Activated naive CD8-positive, alpha-beta T cell treated with anti-CD3 and anti-CD28 coated beads, Interleukin-2, amount 10 ng/mL, durations not matched to agents 7 days and 5 days (primary cell): ENCODE data around the gene HIPK2. TPM values are rescaled to one million over a fixed set of nuclear protein-coding genes. Genes with fewer than 3 reads are reported as not detected.
A peak's percentile ranks its signal among the peaks of the same experiment; 100 is the strongest.

Experiments
- ATAC-seq: fragments of 150-1000 bp; cut with Tn5 transposase; one replicate; pipeline ENCODE4 v1.10.0; 2021; ENCODE audit warnings: low read depth, moderate library complexity
- POLR2A ChIA-PET: fragments of 350-600 bp; sonication (Branson Sonifier 250); formaldehyde crosslinking; loops from one replicate; lab custom pipeline; 2021; ENCODE audit warnings: antibody characterized with exemption; lab: Charles Lee
- DNase-seq: peaks from one replicate; pipeline ENCODE4 v3.0.0; 2021
- H3K27ac Mint-ChIP-seq: one replicate; pipeline ENCODE4 v1.8.0; 2022; ENCODE audit warnings: mild to moderate bottlenecking, mixed read lengths
- H3K27me3 Mint-ChIP-seq: one replicate; pipeline ENCODE4 v1.8.0; 2022; ENCODE audit warnings: mild to moderate bottlenecking, moderate library complexity, mixed read lengths
- H3K36me3 Mint-ChIP-seq: one replicate; pipeline ENCODE4 v1.8.0; 2021; ENCODE audit warnings: mild to moderate bottlenecking, mixed read lengths
- H3K4me1 Mint-ChIP-seq: one replicate; pipeline ENCODE4 v1.8.0; 2021; ENCODE audit warnings: mixed read lengths
- H3K4me3 Mint-ChIP-seq: one replicate; pipeline ENCODE4 v1.8.0; 2022; ENCODE audit warnings: mild to moderate bottlenecking, moderate library complexity, mixed read lengths
- H3K9me3 Mint-ChIP-seq: one replicate; pipeline ENCODE4 v1.8.0; 2021; ENCODE audit warnings: mixed read lengths
- total RNA-seq, 2 experiments: library from RNA; stranded (reverse); gene quantifications; one replicate each; pipeline ENCODE4 v1.2.3, GENCODE V29; 2021

HIPK2 gene
- total RNA-seq, 2 experiments from 2014 or later = 18.4 to 19.5 TPM

DNA sequence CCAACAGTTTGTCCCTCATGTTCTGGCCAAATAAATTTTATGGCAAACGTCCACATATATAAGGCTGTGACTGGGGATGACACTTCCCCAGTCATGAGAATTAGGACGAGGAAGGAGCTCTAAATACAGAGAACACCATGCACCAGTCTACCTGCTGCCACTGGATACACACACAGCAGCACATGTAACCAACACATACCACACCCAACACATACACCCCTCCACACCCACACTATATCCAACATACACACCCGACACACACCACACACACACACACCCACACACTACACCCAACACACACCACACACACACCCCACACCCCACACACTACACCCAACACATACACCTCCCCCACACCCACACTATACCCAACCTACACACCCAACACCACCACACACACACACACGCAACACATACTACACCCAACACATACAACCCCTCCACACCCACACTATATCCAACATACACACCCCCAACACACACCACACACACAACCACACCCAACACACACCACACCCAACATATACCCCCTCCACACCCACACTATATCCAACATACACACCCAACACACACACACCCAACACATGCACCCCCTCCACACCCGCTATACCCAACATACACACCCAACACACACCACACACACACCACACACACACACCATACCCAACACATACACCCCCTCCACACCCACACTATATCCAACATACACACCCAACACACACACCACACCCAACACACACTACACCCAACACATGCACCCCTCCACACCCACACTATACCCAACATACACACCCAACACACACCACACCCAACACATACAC lies 74.1 kb downstream of the HIPK2 start:
- POLR2A ChIA-PET = no interaction called here
- no peaks in the 10 kb centered on the region for H3K4me1 Mint-ChIP-seq
- DNase-seq = no peak
- no peak for ATAC-seq
- no peaks in the 10 kb centered on the region for H3K9me3 Mint-ChIP-seq
- H3K36me3 Mint-ChIP-seq = no peaks in the 10 kb centered on the region
- H3K4me3 Mint-ChIP-seq = no peak overlapping the region
- H3K27ac Mint-ChIP-seq = no peak overlapping the region
- no peaks in the 10 kb centered on the region for H3K27me3 Mint-ChIP-seq

- peaks cover 4% of the 10 kb centered on the region for H3K36me3 Mint-ChIP-seq
- H3K4me3 Mint-ChIP-seq = no peak overlapping the region
- POLR2A ChIA-PET = no interaction called here
- H3K27me3 Mint-ChIP-seq = no peaks in the 10 kb centered on the region
- no peak for ATAC-seq
- DNase-seq = no peak
- no peak overlapping the region for H3K27ac Mint-ChIP-seq
- no peaks in the 10 kb centered on the region for H3K4me1 Mint-ChIP-seq
- H3K9me3 Mint-ChIP-seq = no peaks in the 10 kb centered on the region
Measured at GRCh38 chr7:139702811-139703486, 74.8 kb downstream of the HIPK2 start.

GRCh38 chr7:139702313-139702731 lies 75.5 kb downstream of the HIPK2 start:
- Mint-ChIP-seq H3K27me3 (no peaks in the 10 kb centered on the region), H3K4me1 (peaks cover under 1% of the 10 kb centered on the region), H3K27ac (no peak overlapping the region), H3K4me3 (no peak overlapping the region), H3K9me3 (no peaks in the 10 kb centered on the region), H3K36me3 (peaks cover 5% of the 10 kb centered on the region)
- ATAC-seq = no peak
- DNase-seq = no peak
- POLR2A ChIA-PET = no interaction called here

GRCh38 chr7:139701908-139702307 lies 75.9 kb downstream of the HIPK2 start:
- H3K27me3 Mint-ChIP-seq = no peaks in the 10 kb centered on the region
- no peak overlapping the region for H3K27ac Mint-ChIP-seq
- POLR2A ChIA-PET = no interaction called here

DNA sequence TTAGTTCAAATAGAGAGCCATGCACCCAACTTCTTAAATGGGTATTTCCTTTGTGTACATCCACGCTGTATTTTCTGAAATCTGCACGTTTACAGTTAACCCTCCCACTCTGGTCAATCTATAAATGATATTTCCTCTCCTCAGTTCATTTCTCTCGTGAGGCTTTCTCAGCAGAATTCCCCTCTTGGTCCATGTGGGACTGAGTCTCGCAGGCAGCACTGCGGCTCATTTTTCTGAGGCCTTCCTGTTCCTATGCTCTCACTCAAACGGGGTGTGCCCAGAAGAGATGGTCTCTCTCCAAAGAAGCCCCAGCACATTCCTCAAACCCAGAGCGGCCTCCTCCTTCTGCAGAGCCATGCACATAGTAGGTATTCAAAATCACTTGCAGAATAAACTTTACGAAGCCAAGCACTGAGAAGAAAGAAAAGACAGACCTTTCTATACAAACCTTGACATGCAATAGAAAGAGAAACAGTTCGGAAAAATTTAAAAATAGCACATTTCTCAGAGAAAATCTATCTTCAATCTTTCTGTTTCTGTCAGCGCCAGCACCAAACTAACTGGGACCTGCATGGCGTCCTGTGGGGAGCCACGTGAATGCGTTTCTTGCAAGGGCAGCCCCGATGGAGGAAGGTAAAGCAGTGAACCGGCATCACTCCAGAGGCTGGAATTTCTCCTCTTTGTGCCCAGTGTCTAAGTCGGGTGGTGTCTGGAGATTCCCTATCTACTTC lies 77.1 kb downstream of the HIPK2 start:
- POLR2A ChIA-PET = interaction anchor here (0.6 kb wide), 1 partner anchor 76 kb away, joined by 3 read pairs; no protein-coding TSS in a partner anchor
- ATAC-seq = no peak

More at GRCh38 chr7:139701908-139702307, 75.9 kb downstream of the HIPK2 start:
- Mint-ChIP-seq H3K36me3 (peaks cover 5% of the 10 kb centered on the region), H3K4me3 (no peak overlapping the region), H3K4me1 (peaks cover 4% of the 10 kb centered on the region), H3K9me3 (no peaks in the 10 kb centered on the region)
- no peak for ATAC-seq
- DNase-seq = no peak

GRCh38 chr7:139699640-139700504 lies 77.9 kb downstream of the HIPK2 start:
- POLR2A ChIA-PET = interaction anchor here (0.6 kb wide), 1 partner anchor 77 kb away, joined by 3 read pairs; no protein-coding TSS in a partner anchor
- Mint-ChIP-seq H3K9me3 (no peaks in the 10 kb centered on the region), H3K36me3 (peaks cover 5% of the 10 kb centered on the region), H3K4me1 (peaks cover 12% of the 10 kb centered on the region), H3K27me3 (no peaks in the 10 kb centered on the region), H3K27ac (no peak overlapping the region), H3K4me3 (no peak overlapping the region)
- ATAC-seq (no peak), DNase-seq (no peak)

More for the DNA sequence above, 77.1 kb downstream of the HIPK2 start:
- H3K4me1 Mint-ChIP-seq = peaks cover 12% of the 10 kb centered on the region
- H3K4me3 Mint-ChIP-seq = no peak overlapping the region
- H3K27me3 Mint-ChIP-seq = no peaks in the 10 kb centered on the region
- DNase-seq = no peak
- no peaks in the 10 kb centered on the region for H3K9me3 Mint-ChIP-seq
- no peak overlapping the region for H3K27ac Mint-ChIP-seq
- H3K36me3 Mint-ChIP-seq = peaks cover 5% of the 10 kb centered on the region

DNA sequence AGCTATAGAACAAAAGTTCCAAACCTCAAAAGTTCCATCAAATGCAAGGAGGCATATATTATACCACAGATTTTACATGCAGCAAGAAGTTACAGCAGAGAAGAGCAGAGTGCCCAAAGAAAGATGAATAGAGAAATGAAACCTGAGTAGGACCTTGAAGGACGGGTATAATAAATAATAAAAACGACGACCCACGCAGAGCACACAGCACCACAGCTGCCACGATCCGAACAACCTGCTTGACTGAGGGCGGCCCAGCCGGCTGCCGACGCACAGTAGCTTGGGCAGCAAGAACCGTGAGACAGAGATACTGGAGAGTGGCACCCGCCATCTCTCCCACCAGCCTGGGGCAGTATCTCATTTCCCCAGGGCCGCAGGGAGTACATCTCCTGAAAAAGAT lies 79.0 kb downstream of the HIPK2 start:
- ATAC-seq (no peak), DNase-seq (no peak)
- POLR2A ChIA-PET = no interaction called here
- no peaks in the 10 kb centered on the region for H3K27me3 Mint-ChIP-seq
- no peaks in the 10 kb centered on the region for H3K9me3 Mint-ChIP-seq
- H3K36me3 Mint-ChIP-seq = peaks cover 5% of the 10 kb centered on the region
- no peak overlapping the region for H3K27ac Mint-ChIP-seq
- no peak overlapping the region for H3K4me3 Mint-ChIP-seq
- H3K4me1 Mint-ChIP-seq = peaks cover 12% of the 10 kb centered on the region

GRCh38 chr7:139698278-139698677 lies 79.5 kb downstream of the HIPK2 start:
- Mint-ChIP-seq H3K27ac (no peak overlapping the region), H3K9me3 (no peaks in the 10 kb centered on the region), H3K27me3 (no peaks in the 10 kb centered on the region), H3K36me3 (peaks cover 5% of the 10 kb centered on the region), H3K4me3 (no peak overlapping the region), H3K4me1 (peaks cover 12% of the 10 kb centered on the region)
- ATAC-seq = no peak
- POLR2A ChIA-PET = no interaction called here
- no peak for DNase-seq

GRCh38 chr7:139697056-139697455 lies 80.7 kb downstream of the HIPK2 start:
- H3K4me3 Mint-ChIP-seq = no peak overlapping the region
- no peak overlapping the region for H3K27ac Mint-ChIP-seq
- POLR2A ChIA-PET = no interaction called here
- peak; percentile 35 for ATAC-seq
- H3K9me3 Mint-ChIP-seq = no peaks in the 10 kb centered on the region
- no peak for DNase-seq
- H3K27me3 Mint-ChIP-seq = no peaks in the 10 kb centered on the region
- H3K4me1 Mint-ChIP-seq = peaks cover 12% of the 10 kb centered on the region
- H3K36me3 Mint-ChIP-seq = peaks cover 5% of the 10 kb centered on the region

DNA sequence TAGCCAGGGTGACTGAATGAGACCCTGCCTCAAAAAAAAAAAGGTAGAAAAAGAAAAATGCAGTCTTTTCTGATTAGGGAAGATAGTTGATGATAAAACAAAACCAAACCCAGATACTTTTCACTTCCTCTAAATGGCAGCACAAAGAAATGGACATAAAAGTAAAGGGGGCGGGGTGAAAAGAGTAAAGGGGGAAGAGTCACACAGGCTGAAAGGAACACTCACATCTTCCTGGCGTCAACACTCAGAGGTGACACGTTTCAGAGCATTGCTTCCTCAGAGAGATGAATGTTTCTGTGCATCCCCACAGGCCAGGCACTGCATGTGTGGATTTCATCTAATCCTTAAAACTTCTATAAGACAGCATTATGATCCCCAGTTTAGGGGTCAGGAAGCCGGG lies 81.2 kb downstream of the HIPK2 start:
- peaks cover 12% of the 10 kb centered on the region for H3K4me1 Mint-ChIP-seq
- POLR2A ChIA-PET = no interaction called here
- DNase-seq (no peak), ATAC-seq (peak; percentile 58)
- peaks cover 5% of the 10 kb centered on the region for H3K36me3 Mint-ChIP-seq
- no peak overlapping the region for H3K27ac Mint-ChIP-seq
- H3K27me3 Mint-ChIP-seq = no peaks in the 10 kb centered on the region
- no peaks in the 10 kb centered on the region for H3K9me3 Mint-ChIP-seq
- H3K4me3 Mint-ChIP-seq = no peak overlapping the region

DNA sequence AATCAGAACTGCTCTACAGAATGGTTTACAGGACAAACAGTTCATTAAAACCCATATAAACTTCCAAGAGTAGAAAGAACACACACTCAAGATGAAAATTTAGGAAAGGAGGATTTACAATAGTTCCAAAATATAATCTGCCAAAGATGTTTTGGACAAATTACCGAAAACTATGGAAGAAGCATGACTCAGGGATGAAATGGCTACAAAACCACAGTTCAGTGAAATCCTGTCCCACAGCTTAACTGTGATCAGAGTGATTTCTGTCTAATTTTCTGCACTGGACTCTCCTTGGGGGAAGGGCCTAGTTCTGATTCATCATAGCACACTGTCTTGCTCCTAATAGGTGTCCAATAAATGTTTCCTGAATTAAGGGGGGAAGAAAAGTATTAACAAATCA lies 82.2 kb downstream of the HIPK2 start:
- peaks cover 5% of the 10 kb centered on the region for H3K36me3 Mint-ChIP-seq
- no peak for ATAC-seq
- no peak for DNase-seq
- H3K27me3 Mint-ChIP-seq = no peaks in the 10 kb centered on the region
- no peak overlapping the region for H3K27ac Mint-ChIP-seq
- no peaks in the 10 kb centered on the region for H3K9me3 Mint-ChIP-seq
- no peak overlapping the region for H3K4me3 Mint-ChIP-seq
- POLR2A ChIA-PET = interaction anchor here (0.6 kb wide), 1 partner anchor 30 kb away, joined by 3 read pairs; no protein-coding TSS in a partner anchor
- H3K4me1 Mint-ChIP-seq = peaks cover 12% of the 10 kb centered on the region

DNA sequence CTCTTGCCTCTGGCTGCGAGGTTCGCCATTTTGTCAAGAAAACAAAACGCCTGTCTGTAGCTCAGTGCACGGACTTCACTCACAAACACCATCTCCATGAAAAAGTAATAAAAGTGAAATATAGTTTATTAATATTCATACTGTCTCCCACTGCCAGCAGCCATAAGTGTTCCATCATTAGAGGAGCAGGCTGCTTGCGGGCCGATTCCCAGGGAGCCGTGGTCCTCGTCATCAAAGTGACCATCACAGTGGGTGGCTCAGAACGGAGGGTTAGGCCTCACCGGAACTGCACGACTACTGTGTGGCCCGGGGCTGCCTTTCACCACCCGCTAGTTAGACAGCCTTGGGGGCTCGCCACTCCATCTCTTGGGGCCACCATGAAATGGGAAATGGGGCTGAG lies 82.7 kb downstream of the HIPK2 start:
- H3K4me1 Mint-ChIP-seq = peaks cover 12% of the 10 kb centered on the region
- no peak overlapping the region for H3K27ac Mint-ChIP-seq
- no peaks in the 10 kb centered on the region for H3K9me3 Mint-ChIP-seq
- POLR2A ChIA-PET = interaction anchor here (0.6 kb wide), 1 partner anchor 29 kb away, joined by 3 read pairs; no protein-coding TSS in a partner anchor
- H3K27me3 Mint-ChIP-seq = no peaks in the 10 kb centered on the region
- peaks cover 8% of the 10 kb centered on the region for H3K36me3 Mint-ChIP-seq
- no peak for ATAC-seq
- H3K4me3 Mint-ChIP-seq = no peak overlapping the region
- no peak for DNase-seq

DNA sequence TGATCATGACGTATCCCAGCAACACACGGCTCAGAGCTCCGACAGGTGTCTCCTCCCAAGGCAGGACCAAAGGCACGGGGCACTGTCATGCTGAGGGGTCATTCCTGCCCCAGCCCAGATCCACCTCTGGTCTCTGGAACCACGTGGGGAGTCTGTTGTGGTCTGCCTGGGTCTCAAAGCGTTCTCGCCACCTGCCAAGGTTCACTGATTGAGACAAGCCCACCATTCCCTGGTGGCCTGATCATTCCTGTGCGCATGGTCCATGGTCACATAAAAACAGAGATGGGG lies 83.5 kb downstream of the HIPK2 start:
- Mint-ChIP-seq H3K4me1 (peaks cover 12% of the 10 kb centered on the region), H3K27ac (no peak overlapping the region), H3K9me3 (no peaks in the 10 kb centered on the region), H3K36me3 (peaks cover 13% of the 10 kb centered on the region), H3K27me3 (no peaks in the 10 kb centered on the region), H3K4me3 (no peak overlapping the region)
- POLR2A ChIA-PET = no interaction called here
- ATAC-seq = no peak
- DNase-seq = no peak
